GM21576 (cell line): ENCODE measurements around the gene ZNF653.
"Not testable (repeated sequence)": the region's sequence is repeated elsewhere in the genome, so short reads cannot be mapped to it uniquely, and the experiment has no call there.

Experiments used
- ATAC-seq: cut with Tn5 transposase; IDR thresholded peaks from one replicate; pipeline ENCODE4 v1.9.1; 2021; ENCODE audit warnings: mild to moderate bottlenecking, moderate library complexity; ENCODE audit not compliant: unreplicated experiment

Gene ZNF653

GRCh38 chr19:11435833-11436313 lies 69.8 kb downstream of the ZNF653 start:
- ATAC-seq, result no peak

- peak; percentile 88 for ATAC-seq
Measured at GRCh38 chr19:11435057-11435832, 70.4 kb downstream of the ZNF653 start, which contains the start of the genes ODAD3 and PRKCSH. TSS of gene ODAD3 (minus strand) at chr19:11435121. CDS start at chr19:11435016, 105 bp downstream. TSS of gene PRKCSH (plus strand) at chr19:11435635. CDS start at chr19:11436118, 483 bp downstream.

- peak; percentile 12 for ATAC-seq
Measured at GRCh38 chr19:11434703-11435056, 71.0 kb downstream of the ZNF653 start.

GRCh38 chr19:11433526-11433925 lies 72.1 kb downstream of the ZNF653 start:
- not testable (repeated sequence) for ATAC-seq
